Measurements from ENCODE around the gene DPP9.

- TF ChIP-seq CTCF (IDR thresholded peaks at IDR 0.05) (no peak), POLR2A (IDR thresholded peaks at IDR 0.05) (no peak), POLR2AphosphoS5 (IDR thresholded peaks at IDR 0.05; ENCODE audit: insufficient read depth in 1 of 2, low read depth in 1 of 2) (peak in 1 of 2 donors; percentile 31)
Measured at GRCh38 chr19:4699826-4700692, 23.6 kb downstream of the DPP9 start.
